Measurements from ENCODE around the gene GMPR.
"Not testable (repeated sequence)": the region's sequence is repeated elsewhere in the genome, so short reads cannot be mapped to it uniquely, and the experiment has no call there.

GMPR gene

DNA sequence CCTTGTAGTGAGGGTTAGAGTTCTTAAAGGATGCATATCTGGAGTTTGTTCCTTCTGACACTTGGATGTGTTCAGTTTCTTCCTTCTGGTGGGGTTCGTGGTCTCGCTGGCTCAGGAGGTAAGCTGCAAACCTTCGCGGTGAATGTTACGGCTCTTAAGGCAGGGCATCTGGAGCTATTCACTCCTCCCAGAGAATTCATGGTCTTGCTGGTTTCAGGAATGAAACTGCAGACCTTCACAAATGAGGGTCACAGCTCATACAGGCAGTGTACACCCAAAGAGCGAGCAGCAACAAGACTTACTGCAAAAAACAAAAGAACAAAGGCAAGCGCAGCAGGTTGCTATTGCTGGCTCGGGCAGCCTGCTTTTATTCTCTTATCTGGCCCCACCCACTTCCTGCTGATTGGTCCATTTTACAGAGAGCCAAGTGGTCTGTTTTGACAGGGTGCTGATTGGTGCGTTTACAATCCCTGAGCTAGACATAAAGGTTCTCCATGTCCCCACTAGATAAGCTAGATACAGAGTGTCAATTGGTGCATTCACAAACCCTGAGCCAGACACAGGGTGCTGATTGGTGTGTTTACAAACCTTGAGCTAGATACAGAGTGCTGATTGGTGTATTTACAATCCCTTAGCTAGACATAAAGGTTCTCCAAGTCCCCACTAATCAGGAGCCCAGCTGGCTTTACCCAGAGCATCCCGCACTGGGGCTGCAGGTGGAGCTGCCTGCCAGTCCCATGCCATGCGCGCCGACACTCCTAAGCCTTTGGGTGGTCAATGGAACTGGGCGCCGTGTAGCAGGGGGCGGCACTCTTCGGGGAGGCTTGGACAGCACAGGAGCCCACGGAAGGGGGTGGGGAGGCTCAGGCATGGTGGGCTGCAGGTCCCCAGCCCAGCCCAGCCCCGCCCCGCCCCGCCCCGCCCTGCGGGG lies 12.0 kb upstream of the GMPR start:
- H3K27ac ChIP-seq (ENCODE audit: low read depth, low read length); H3K4me3 ChIP-seq (ENCODE audit: low read length); H3K36me3 ChIP-seq (ENCODE audit: insufficient read depth, low read length); H3K9ac ChIP-seq (ENCODE audit: low read depth, low read length); H3K9me3 ChIP-seq (ENCODE audit: insufficient read depth, low read depth, low read length): not testable (repeated sequence)
- 91% methylated on average over 23 of the region's 23 CpGs for WGBS
- peaks cover 13% of the 10 kb centered on the region for H3K27me3 ChIP-seq (ENCODE audit: insufficient read depth, low read length)
- peaks cover 11% of the 10 kb centered on the region; the same call in 1 of the 2 replicates for H3K4me1 ChIP-seq (ENCODE audit: insufficient read depth, low read length)

DNA sequence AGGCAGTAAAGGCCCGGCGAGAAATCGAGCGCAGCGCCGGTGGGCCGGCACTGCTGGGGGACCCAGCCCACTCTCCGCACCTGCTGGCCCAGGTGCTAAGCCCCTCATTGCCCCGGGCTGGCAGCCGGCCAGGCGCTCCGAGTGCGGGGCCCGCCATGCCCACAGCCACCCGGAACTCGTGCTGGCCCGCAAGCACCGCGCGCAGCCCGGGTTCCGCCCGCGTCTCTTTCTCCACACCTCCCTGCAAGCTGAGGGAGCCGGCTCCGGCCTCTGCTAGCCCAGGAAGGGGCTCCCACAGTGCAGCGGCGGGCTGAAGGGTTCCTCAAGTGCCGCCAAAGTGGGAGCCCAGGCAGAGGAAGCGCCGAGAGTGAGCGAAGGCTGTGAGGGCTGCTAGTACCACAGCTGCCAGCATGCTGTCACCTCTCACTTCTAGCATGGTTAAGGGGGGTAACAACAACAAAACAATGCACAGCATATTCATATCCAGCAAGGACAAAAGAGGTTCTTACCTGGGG lies 11.3 kb upstream of the GMPR start:
- Histone ChIP-seq H3K4me1 (ENCODE audit: insufficient read depth, low read length) (peaks cover 11% of the 10 kb centered on the region; the same call in 1 of the 2 replicates), H3K9me3 (ENCODE audit: insufficient read depth, low read depth, low read length) (no peaks in the 10 kb centered on the region), H3K4me3 (ENCODE audit: low read length) (no peak overlapping the region), H3K27ac (ENCODE audit: low read depth, low read length) (no peak overlapping the region), H3K36me3 (ENCODE audit: insufficient read depth, low read length) (no peaks in the 10 kb centered on the region), H3K9ac (ENCODE audit: low read depth, low read length) (no peak overlapping the region), H3K27me3 (ENCODE audit: insufficient read depth, low read length) (peaks cover 13% of the 10 kb centered on the region)
- whole genome bisulfite sequencing = 91% methylated on average over 32 of the region's 32 CpGs

DNA sequence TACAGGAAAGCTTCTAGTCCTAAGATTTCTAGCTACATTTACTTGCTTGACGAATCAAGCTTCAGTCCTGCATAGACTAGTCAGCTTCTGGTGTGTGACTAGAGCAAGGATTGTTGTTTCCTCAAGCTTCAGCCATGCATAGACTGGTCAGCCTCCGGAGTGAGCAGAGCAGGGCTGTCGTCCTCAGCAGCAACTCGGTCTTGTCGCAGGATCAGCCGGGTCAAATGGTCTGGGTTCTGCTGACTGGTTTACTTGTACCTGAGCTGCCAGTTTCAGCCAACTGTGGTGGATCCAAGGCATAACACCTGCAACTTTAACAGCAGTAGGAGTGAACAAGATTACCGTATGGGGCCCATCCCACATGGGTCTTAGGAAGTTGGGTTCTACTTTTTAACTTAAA lies 10.8 kb upstream of the GMPR start:
- WGBS = 75% methylated on average over 7 of the region's 7 CpGs
- H3K9me3 ChIP-seq (ENCODE audit: insufficient read depth, low read depth, low read length) = no peaks in the 10 kb centered on the region
- H3K36me3 ChIP-seq (ENCODE audit: insufficient read depth, low read length) = no peaks in the 10 kb centered on the region
- peaks cover 11% of the 10 kb centered on the region; the same call in 1 of the 2 replicates for H3K4me1 ChIP-seq (ENCODE audit: insufficient read depth, low read length)
- H3K9ac ChIP-seq (ENCODE audit: low read depth, low read length) = no peak overlapping the region
- H3K27me3 ChIP-seq (ENCODE audit: insufficient read depth, low read length) = peaks cover 13% of the 10 kb centered on the region
- no peak overlapping the region for H3K27ac ChIP-seq (ENCODE audit: low read depth, low read length)
- no peak overlapping the region for H3K4me3 ChIP-seq (ENCODE audit: low read length)

DNA sequence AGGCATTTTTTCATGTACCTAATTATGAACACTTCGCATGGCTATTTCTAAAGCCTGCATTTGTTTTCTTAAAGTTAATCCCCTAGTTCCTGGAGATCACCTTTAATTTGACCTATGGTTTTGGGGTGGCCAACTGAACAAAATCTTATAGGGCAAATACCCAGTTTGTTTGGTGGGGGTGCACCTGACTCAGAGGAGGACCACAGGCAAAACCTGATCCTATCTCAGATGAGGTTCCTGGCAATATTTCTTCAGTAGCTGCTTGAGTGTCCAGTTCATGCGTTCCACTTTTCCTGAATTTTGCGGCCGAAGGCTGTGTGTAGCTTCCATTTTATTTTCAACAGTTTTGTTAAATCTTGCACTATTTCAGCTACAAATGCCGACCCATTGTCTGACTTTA lies 10.3 kb upstream of the GMPR start:
- Histone ChIP-seq H3K4me3 (ENCODE audit: low read length) (no peak overlapping the region), H3K9ac (ENCODE audit: low read depth, low read length) (no peak overlapping the region), H3K4me1 (ENCODE audit: insufficient read depth, low read length) (peaks cover 11% of the 10 kb centered on the region; the same call in 1 of the 2 replicates), H3K27me3 (ENCODE audit: insufficient read depth, low read length) (peaks cover 13% of the 10 kb centered on the region), H3K9me3 (ENCODE audit: insufficient read depth, low read depth, low read length) (no peaks in the 10 kb centered on the region), H3K36me3 (ENCODE audit: insufficient read depth, low read length) (no peaks in the 10 kb centered on the region), H3K27ac (ENCODE audit: low read depth, low read length) (no peak overlapping the region)
- 97% methylated on average over 5 of the region's 5 CpGs for WGBS

DNA sequence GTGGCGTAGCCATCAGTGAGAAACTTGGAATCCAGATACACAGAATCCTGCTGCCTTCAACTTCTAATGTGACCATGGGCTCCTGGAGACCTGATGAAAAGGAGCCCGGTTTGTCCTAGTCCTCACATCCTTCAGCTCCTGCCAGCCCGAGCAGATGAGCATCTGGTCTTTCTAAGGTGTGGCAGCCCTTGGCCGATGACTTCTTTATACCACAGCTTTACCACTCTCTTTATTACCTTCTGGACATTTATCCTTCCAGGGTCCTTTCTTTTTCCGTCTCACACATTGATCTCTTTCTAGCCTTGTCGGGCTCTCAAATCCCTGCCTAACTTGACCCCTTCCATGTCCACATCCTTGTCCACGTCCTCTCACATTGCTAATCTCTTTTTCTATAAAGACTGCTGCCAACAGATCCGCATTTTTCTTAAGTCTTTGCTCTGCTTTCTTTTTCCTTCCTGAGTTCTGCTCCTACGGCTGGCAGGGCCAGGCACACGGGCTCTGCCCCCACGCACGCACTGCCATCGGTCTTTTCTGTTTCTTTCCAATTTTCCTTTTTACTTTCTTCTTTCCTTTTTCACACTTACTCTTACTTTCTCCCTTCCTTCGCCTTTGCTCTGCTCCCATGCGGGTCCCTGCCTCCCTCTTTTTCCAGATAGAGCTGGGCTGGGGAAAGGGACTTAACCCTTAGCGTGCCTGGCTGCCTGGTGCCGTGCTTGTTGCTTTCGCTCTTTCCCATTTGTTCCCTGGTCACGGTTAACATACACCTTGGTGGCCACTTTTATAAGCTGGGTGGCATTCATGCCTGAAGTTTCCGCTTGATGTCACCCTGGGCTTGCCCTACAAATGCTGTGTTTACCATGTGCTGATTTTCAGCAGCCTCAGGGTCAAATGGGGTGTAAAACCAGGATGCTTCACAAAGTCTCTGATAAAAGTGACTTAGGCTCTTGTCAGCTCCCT lies 9.4 kb upstream of the GMPR start:
- Histone ChIP-seq H3K36me3 (ENCODE audit: insufficient read depth, low read length) (no peaks in the 10 kb centered on the region), H3K9me3 (ENCODE audit: insufficient read depth, low read depth, low read length) (no peaks in the 10 kb centered on the region), H3K4me1 (ENCODE audit: insufficient read depth, low read length) (peaks cover 11% of the 10 kb centered on the region; the same call in 1 of the 2 replicates), H3K27me3 (ENCODE audit: insufficient read depth, low read length) (peaks cover 13% of the 10 kb centered on the region), H3K4me3 (ENCODE audit: low read length) (no peak overlapping the region), H3K9ac (ENCODE audit: low read depth, low read length) (no peak overlapping the region), H3K27ac (ENCODE audit: low read depth, low read length) (no peak overlapping the region)
- WGBS = 55% methylated on average over 20 of the region's 20 CpGs

DNA sequence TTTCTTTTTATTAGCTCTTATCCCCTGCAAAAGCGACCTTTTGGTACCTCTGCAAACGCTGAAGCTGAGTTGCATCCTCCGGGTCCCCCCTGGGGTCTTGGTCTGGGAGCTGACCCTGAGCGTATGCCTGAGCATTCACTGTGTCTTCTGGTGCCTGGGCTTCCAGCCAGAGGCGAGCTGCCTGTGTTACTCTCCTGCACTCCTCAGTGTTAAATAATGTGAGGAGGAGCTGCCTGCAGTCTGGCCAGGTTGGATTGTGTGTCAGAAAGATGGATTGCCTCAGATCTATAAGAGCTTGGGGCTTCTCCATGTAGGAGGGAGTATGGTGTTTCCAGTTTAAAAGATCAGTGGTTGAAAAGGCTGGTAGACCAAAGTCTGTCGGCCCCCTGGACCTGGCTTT lies 8.7 kb upstream of the GMPR start:
- WGBS = 56% methylated on average over 6 of the region's 6 CpGs
- Histone ChIP-seq H3K9me3 (ENCODE audit: insufficient read depth, low read depth, low read length) (no peaks in the 10 kb centered on the region), H3K36me3 (ENCODE audit: insufficient read depth, low read length) (no peaks in the 10 kb centered on the region), H3K4me3 (ENCODE audit: low read length) (no peak overlapping the region), H3K27me3 (ENCODE audit: insufficient read depth, low read length) (peaks cover 13% of the 10 kb centered on the region), H3K4me1 (ENCODE audit: insufficient read depth, low read length) (peaks cover 11% of the 10 kb centered on the region; the same call in 1 of the 2 replicates), H3K9ac (ENCODE audit: low read depth, low read length) (no peak overlapping the region), H3K27ac (ENCODE audit: low read depth, low read length) (no peak overlapping the region)

DNA sequence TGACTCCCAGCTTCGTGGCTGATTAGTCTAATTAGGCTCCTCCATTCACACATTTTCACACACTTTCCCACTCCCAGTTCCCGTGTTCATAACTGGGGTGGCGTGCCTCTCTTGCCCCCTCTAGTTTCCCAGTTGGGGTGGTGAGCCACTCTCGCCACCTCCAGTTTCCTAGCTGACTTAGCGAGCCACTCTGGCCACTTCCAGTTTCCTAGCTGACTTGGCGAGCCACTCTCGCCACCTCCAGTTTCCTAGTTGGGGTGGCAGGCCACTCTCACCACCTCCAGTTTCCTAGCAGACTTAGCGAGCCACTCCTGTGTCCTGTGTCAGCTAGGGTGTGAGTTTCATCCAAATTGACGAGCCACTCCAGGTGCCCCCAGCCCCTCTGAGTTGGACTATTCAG lies 7.4 kb upstream of the GMPR start:
- Histone ChIP-seq H3K9ac (ENCODE audit: low read depth, low read length) (no peak overlapping the region), H3K36me3 (ENCODE audit: insufficient read depth, low read length) (no peaks in the 10 kb centered on the region), H3K9me3 (ENCODE audit: insufficient read depth, low read depth, low read length) (no peaks in the 10 kb centered on the region), H3K27me3 (ENCODE audit: insufficient read depth, low read length) (peaks cover 17% of the 10 kb centered on the region), H3K4me1 (ENCODE audit: insufficient read depth, low read length) (peaks cover 11% of the 10 kb centered on the region; the same call in 1 of the 2 replicates), H3K4me3 (ENCODE audit: low read length) (no peak overlapping the region), H3K27ac (ENCODE audit: low read depth, low read length) (no peak overlapping the region)
- 87% methylated on average over 9 of the region's 9 CpGs for WGBS

DNA sequence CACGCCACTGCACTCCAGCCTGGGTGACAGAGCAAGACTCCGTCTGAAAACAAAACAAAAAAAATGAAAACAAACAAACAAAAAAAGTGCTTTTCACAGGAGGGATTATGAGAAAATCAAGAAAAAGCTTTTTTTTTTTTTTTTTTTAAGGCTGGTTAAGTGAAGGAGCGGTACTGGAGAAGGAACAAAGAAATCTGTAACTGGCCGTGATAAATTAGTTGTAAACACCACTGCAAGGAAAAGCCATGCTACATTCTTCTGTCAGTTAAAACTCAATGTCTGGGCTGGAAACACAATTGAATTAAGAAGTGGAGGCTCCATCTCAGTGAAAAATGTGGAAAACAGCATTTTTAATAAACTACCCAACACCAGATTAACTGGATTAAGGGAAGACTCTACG lies 6.3 kb upstream of the GMPR start:
- peaks cover 11% of the 10 kb centered on the region; the same call in 1 of the 2 replicates for H3K4me1 ChIP-seq (ENCODE audit: insufficient read depth, low read length)
- 81% methylated on average over 4 of the region's 5 CpGs for WGBS
- peaks cover 29% of the 10 kb centered on the region for H3K27me3 ChIP-seq (ENCODE audit: insufficient read depth, low read length)
- no peak overlapping the region for H3K27ac ChIP-seq (ENCODE audit: low read depth, low read length)
- H3K36me3 ChIP-seq (ENCODE audit: insufficient read depth, low read length) = no peaks in the 10 kb centered on the region
- H3K4me3 ChIP-seq (ENCODE audit: low read length) = no peak overlapping the region
- H3K9me3 ChIP-seq (ENCODE audit: insufficient read depth, low read depth, low read length) = no peaks in the 10 kb centered on the region
- H3K9ac ChIP-seq (ENCODE audit: low read depth, low read length) = no peak overlapping the region

DNA sequence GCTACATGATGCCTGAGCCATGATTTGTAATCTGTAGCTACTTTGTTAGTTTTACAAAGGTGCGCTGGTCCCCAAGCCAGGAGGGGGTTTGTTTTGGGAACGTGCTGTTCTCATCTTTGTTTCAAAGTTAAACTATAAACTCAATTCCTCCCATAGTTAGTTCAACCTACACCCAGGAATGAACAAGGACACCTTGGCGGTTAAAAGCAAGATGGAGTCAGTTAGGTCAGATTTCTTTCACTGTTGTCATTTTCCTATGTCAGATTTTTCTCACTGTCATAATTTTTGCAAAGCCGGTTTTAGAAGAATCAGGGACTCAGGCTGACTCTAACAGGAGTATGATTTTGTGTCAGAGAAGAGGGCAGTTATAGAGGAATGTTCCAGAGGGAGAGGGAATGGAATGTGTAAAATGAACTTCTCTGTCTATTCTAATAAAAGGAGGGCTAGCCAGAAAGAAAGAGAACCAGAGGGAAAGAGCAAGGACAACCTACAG lies 2.3 kb upstream of the GMPR start:
- no peak overlapping the region for H3K4me3 ChIP-seq (ENCODE audit: low read length)
- no peaks in the 10 kb centered on the region for H3K36me3 ChIP-seq (ENCODE audit: insufficient read depth, low read length)
- H3K27me3 ChIP-seq (ENCODE audit: insufficient read depth, low read length) = peaks cover 55% of the 10 kb centered on the region
- no peak overlapping the region for H3K9ac ChIP-seq (ENCODE audit: low read depth, low read length)
- no peak overlapping the region for H3K27ac ChIP-seq (ENCODE audit: low read depth, low read length)
- no peaks in the 10 kb centered on the region for H3K9me3 ChIP-seq (ENCODE audit: insufficient read depth, low read depth, low read length)
- H3K4me1 ChIP-seq (ENCODE audit: insufficient read depth, low read length) = peaks cover 11% of the 10 kb centered on the region; the same call in 1 of the 2 replicates
- 76% methylated on average over 4 of the region's 4 CpGs for WGBS

DNA sequence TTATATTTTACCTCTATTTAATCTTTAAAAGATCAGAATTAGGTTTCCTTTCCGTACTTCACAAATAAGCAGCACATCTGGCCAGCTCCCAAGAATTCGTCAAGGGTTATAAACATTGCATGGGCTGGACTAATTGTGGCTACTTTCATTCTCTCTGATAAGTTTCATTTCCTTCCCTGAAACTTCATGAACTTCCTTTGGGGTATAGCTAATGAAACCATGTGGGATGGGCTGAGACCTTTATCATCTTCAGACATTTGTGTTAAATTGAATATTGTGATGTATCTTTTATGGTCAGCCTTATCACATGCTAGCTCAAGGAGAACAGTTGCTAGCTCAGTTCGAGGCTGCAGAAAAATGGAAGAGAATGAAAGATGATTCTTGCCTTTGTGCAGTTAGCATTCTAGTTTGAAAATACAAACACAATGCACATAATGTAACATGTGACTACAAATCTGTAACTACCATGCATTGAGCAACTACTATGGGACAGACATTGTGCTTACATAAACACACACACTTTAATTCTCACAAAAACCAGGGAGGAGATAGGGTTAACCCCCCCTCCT lies 1.7 kb upstream of the GMPR start:
- H3K4me3 ChIP-seq (ENCODE audit: low read length) = no peak overlapping the region
- peaks cover 59% of the 10 kb centered on the region for H3K27me3 ChIP-seq (ENCODE audit: insufficient read depth, low read length)
- no peak overlapping the region for H3K27ac ChIP-seq (ENCODE audit: low read depth, low read length)
- peaks cover 11% of the 10 kb centered on the region; the same call in 1 of the 2 replicates for H3K4me1 ChIP-seq (ENCODE audit: insufficient read depth, low read length)
- H3K9me3 ChIP-seq (ENCODE audit: insufficient read depth, low read depth, low read length) = no peaks in the 10 kb centered on the region
- H3K9ac ChIP-seq (ENCODE audit: low read depth, low read length) = no peak overlapping the region
- no peaks in the 10 kb centered on the region for H3K36me3 ChIP-seq (ENCODE audit: insufficient read depth, low read length)
- 93% methylated on average over 3 of the region's 3 CpGs for WGBS

Measured in HUES64 (cell line).